ENCODE measurements around the gene ANKRD12.

The ANKRD12 gene

DNA sequence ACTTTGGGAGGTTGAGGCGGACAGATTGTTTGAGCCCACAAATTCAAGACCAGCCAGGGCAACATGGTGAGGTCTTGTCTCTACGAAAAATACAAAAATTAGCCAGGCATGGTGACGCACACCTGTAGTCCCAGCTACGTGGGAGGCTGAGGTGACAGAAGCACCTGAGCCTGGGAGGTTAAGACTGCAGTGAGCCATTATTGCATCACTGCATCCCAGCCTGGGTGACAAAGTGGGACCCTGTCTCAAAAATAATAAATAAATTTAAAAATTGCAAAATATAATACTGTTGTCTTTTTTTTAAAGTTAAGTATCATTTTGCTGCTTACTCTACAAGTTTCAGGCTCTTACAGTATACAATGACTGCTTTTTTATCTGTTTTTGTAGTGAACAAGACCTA is 4.0 kb upstream of the ANKRD12 start:
- Histone ChIP-seq H3K27ac (no peak overlapping the region), H3K9ac (no peak overlapping the region), H3K79me2 (no peaks in the 10 kb centered on the region), H3K36me3 (ENCODE audit: control insufficient read depth, insufficient read depth, low read length) (no peaks in the 10 kb centered on the region), H3K27me3 (ENCODE audit: control insufficient read depth, insufficient read depth, low read length) (no peaks in the 10 kb centered on the region), H3K9me3 (ENCODE audit: control insufficient read depth, low read length) (no peaks in the 10 kb centered on the region), H3K4me3 (ENCODE audit: low read depth, low read length) (no peak overlapping the region), H2AFZ (no peak overlapping the region), H3K4me2 (ENCODE audit: low read length) (no peak overlapping the region), H3K4me1 (peaks cover 4% of the 10 kb centered on the region)
- no peak for TF ChIP-seq CTCF (IDR thresholded peaks at IDR 0.05)

DNA sequence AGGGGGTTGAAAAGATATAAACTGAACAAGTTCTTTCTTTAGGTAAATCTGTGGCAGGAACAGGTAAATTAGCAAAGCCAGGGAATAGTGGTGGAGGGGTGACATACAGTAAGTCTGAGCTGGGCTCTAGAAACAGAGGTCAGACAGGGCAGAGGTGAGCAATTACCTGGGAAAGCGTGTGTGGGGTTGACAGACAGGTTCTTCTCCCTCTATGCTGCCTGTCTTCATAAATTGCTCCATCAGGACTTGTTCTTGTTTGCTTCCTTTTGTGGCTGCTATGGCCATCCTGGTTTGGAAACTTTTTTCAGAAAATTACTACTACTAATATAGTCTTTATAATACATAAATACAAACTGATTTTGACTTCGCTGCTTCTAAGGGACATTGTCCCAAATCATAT is 3.4 kb upstream of the ANKRD12 start:
- H3K79me2 ChIP-seq, result peaks cover 6% of the 10 kb centered on the region
- no peak overlapping the region for H3K4me2 ChIP-seq (ENCODE audit: low read length)
- no peak overlapping the region for H2AFZ ChIP-seq
- no peaks in the 10 kb centered on the region for H3K36me3 ChIP-seq (ENCODE audit: control insufficient read depth, insufficient read depth, low read length)
- no peak overlapping the region for H3K9ac ChIP-seq
- no peaks in the 10 kb centered on the region for H3K9me3 ChIP-seq (ENCODE audit: control insufficient read depth, low read length)
- H3K27me3 ChIP-seq (ENCODE audit: control insufficient read depth, insufficient read depth, low read length), result no peaks in the 10 kb centered on the region
- no peak overlapping the region for H3K27ac ChIP-seq
- no peak overlapping the region for H3K4me3 ChIP-seq (ENCODE audit: low read depth, low read length)
- peaks cover 4% of the 10 kb centered on the region for H3K4me1 ChIP-seq
- TF ChIP-seq CTCF (IDR thresholded peaks at IDR 0.05), result no peak

- Histone ChIP-seq H3K27me3 (ENCODE audit: control insufficient read depth, insufficient read depth, low read length) (no peaks in the 10 kb centered on the region), H2AFZ (peak overlapping the region; percentile 91), H3K4me3 (ENCODE audit: low read depth, low read length) (peak overlapping the region; percentile 76), H3K27ac (peak overlapping the region; percentile 93), H3K79me2 (peaks cover 25% of the 10 kb centered on the region), H3K4me2 (ENCODE audit: low read length) (peak overlapping the region; percentile 67), H3K9ac (no peak overlapping the region), H3K36me3 (ENCODE audit: control insufficient read depth, insufficient read depth, low read length) (no peaks in the 10 kb centered on the region), H3K9me3 (ENCODE audit: control insufficient read depth, low read length) (no peaks in the 10 kb centered on the region), H3K4me1 (peaks cover 7% of the 10 kb centered on the region)
- no peak for TF ChIP-seq CTCF (IDR thresholded peaks at IDR 0.05)
Observed at GRCh38 chr18:9135081-9135911, 1.3 kb upstream of the ANKRD12 start.

GRCh38 chr18:9135912-9136314 is 668 bp upstream of the ANKRD12 start:
- TF ChIP-seq CTCF (IDR thresholded peaks at IDR 0.05), result no peak
- Histone ChIP-seq H2AFZ (peak overlapping the region; percentile 91), H3K9me3 (ENCODE audit: control insufficient read depth, low read length) (no peaks in the 10 kb centered on the region), H3K27me3 (ENCODE audit: control insufficient read depth, insufficient read depth, low read length) (no peaks in the 10 kb centered on the region), H3K4me1 (peaks cover 7% of the 10 kb centered on the region), H3K4me3 (ENCODE audit: low read depth, low read length) (peak overlapping the region; percentile 76), H3K4me2 (ENCODE audit: low read length) (peak overlapping the region; percentile 67), H3K36me3 (ENCODE audit: control insufficient read depth, insufficient read depth, low read length) (no peaks in the 10 kb centered on the region), H3K27ac (peak overlapping the region; percentile 93), H3K79me2 (peaks cover 28% of the 10 kb centered on the region), H3K9ac (peak overlapping the region; percentile 22)

All from parathyroid adenoma (tissue), 2 donors.